ENCODE measurements around the gene CASTOR1.

- no peak for TF ChIP-seq ELF4 (CRISPR knock-in tag; IDR thresholded peaks at IDR 0.05; ENCODE audit: low read depth)
- TF ChIP-seq USF2 (CRISPR knock-in tag; IDR thresholded peaks at IDR 0.05) = no peak
- no peak for TF ChIP-seq FOXJ3 (CRISPR knock-in tag; IDR thresholded peaks at IDR 0.05; ENCODE audit: borderline replicate concordance)
- TF ChIP-seq TEAD4 (CRISPR knock-in tag; IDR thresholded peaks at IDR 0.05) = no peak
- no peak for TF ChIP-seq MLX (CRISPR knock-in tag; IDR thresholded peaks at IDR 0.05)
- TF ChIP-seq CTCF (IDR thresholded peaks at IDR 0.05) = no peak
- TF ChIP-seq ZNF138 (CRISPR knock-in tag; conservative IDR thresholded peaks at IDR 0.05) = no peak
- TF ChIP-seq IRF1 (CRISPR knock-in tag; IDR thresholded peaks at IDR 0.05) = no peak
- no peak for TF ChIP-seq ZBTB43 (CRISPR knock-in tag; IDR thresholded peaks at IDR 0.05)
Measured at GRCh38 chr22:30244066-30244465, 45.2 kb downstream of the CASTOR1 start.
